ENCODE results near the gene IKBKG. TPM values are rescaled to one million over a fixed set of nuclear protein-coding genes. Genes with fewer than 3 reads are reported as not detected.

The IKBKG gene
- total and polyA plus RNA-seq, 2 of the 13 experiments (the other 11 are each of a cell fraction or from before 2014, with no cell fraction given) = 30.6 to 44.3 TPM

DNA sequence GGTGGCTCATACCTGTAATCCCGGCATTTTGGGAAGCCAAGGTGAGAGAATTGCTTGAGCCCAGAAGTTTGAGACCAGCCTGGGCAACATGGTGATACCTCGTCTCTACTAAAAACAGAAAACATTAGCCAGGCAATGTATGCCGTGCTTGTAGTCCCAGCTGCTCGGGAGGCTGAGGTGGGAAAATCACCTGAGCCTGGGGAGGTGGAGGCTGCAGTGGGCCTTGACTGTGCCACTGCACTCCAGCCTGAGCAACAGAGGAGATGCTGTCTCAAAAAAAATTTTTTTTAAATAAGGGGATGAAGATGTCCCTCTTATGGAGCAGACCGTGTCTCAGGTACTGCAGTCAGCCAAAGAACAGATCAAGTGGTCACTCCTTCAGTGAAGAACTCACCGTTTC is 58.1 kb downstream of the IKBKG start (continued):
- TF ChIP-seq, protein P1, sequence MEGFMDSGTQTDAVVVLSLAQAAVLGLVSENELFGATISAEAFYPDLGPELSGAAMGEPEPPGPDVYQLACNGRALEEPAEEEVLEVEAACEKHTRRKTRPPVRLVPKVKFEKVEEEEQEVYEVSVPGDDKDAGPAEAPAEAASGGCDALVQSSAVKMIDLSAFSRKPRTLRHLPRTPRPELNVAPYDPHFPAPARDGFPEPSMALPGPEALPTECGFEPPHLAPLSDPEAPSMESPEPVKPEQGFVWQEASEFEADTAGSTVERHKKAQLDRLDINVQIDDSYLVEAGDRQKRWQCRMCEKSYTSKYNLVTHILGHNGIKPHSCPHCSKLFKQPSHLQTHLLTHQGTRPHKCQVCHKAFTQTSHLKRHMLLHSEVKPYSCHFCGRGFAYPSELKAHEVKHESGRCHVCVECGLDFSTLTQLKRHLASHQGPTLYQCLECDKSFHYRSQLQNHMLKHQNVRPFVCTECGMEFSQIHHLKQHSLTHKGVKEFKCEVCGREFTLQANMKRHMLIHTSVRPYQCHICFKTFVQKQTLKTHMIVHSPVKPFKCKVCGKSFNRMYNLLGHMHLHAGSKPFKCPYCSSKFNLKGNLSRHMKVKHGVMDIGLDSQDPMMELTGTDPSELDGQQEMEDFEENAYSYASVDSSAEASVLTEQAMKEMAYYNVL (CRISPR knock-in tag; IDR thresholded peaks at IDR 0.05; ENCODE audit: borderline replicate concordance) = no peak
- TF ChIP-seq NR3C1 (CRISPR knock-in tag; IDR thresholded peaks at IDR 0.05) = no peak
- TF ChIP-seq, protein P2, sequence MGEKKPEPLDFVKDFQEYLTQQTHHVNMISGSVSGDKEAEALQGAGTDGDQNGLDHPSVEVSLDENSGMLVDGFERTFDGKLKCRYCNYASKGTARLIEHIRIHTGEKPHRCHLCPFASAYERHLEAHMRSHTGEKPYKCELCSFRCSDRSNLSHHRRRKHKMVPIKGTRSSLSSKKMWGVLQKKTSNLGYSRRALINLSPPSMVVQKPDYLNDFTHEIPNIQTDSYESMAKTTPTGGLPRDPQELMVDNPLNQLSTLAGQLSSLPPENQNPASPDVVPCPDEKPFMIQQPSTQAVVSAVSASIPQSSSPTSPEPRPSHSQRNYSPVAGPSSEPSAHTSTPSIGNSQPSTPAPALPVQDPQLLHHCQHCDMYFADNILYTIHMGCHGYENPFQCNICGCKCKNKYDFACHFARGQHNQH (CRISPR knock-in tag; IDR thresholded peaks at IDR 0.05) = no peak
- TF ChIP-seq, protein P3, sequence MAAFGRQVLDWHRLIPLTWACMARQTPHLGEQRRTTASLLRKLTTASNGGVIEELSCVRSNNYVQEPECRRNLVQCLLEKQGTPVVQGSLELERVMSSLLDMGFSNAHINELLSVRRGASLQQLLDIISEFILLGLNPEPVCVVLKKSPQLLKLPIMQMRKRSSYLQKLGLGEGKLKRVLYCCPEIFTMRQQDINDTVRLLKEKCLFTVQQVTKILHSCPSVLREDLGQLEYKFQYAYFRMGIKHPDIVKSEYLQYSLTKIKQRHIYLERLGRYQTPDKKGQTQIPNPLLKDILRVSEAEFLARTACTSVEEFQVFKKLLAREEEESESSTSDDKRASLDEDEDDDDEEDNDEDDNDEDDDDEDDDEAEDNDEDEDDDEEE (CRISPR knock-in tag; IDR thresholded peaks at IDR 0.05) = no peak

DNA sequence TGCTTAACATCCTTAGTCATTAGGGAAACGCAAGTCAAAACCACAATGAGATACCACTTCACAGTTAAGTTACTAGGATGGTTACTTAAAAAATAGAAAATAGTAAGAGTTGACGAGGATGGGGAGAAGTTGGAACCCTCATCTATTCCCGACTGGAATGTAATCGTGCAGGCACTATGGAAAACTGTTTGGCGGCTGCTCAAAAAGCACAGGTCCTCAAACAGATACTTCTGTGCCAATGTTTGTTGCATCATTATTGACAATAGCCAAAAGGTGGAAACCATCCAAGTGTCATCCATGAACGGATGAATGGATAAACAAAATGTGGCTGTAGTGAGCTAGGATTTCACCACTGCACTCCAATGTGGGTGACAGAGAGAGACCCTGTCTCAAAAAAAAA is 60.0 kb downstream of the IKBKG start:
- no peak overlapping the region for H3K4me3 ChIP-seq (replicated peaks in 1 of 3; ENCODE audit: insufficient read depth in 1 of 3, low read depth in 2 of 3, low read length in 3 of 3)
- 13% methylated on average over 6 of the region's 6 CpGs for WGBS (ENCODE audit: low lambda C conversion rate)
- H3K36me3 ChIP-seq (replicated peaks in 1 of 2; ENCODE audit: control insufficient read depth in 1 of 2, insufficient read depth in 2 of 2, low read length in 2 of 2) = no peaks in the 10 kb centered on the region
- no peaks in the 10 kb centered on the region for H3K9me3 ChIP-seq (ENCODE audit: low read length)
- H3K4me1 ChIP-seq (ENCODE audit: insufficient read depth, low read length) = no peaks in the 10 kb centered on the region
- no peaks in the 10 kb centered on the region for H3K79me2 ChIP-seq (ENCODE audit: insufficient read depth, low read length)
- no TSS peak for BruUV-seq (replicated peaks)
- CTCF ChIA-PET (ENCODE audit: low intra/inter-chr PET ratio, low total read pairs) = no interaction called here
- intact Hi-C loops (cut with micrococcal nuclease; ENCODE audit: unreplicated experiment) (no loop called here), in situ Hi-C loops (cut with HindIII; ENCODE audit: extremely low pct_ligation_motif_present, low pct_unique_long_range_greater_than_20kb) (no loop called here)
- H4K20me1 ChIP-seq (ENCODE audit: insufficient read depth, low read length) = no peaks in the 10 kb centered on the region
- H2AFZ ChIP-seq (ENCODE audit: low read length) = no peak overlapping the region
- H3K27ac ChIP-seq (ENCODE audit: extremely low read length, insufficient read depth, low read length) = no peak overlapping the region
- ATAC-seq = no peak
- FAIRE-seq = no peak
- DNase-seq (ENCODE audit: low spot score) = peak; percentile 37
- no peak overlapping the region for H3K9ac ChIP-seq (ENCODE audit: insufficient read depth, low read depth, low read length)
- H3K27me3 ChIP-seq (ENCODE audit: control insufficient read depth in 1 of 2, insufficient read depth in 2 of 2, low read length in 2 of 2) = peaks cover 0 to 3% of the 10 kb centered on the region in 2 experiments; a peak in 1 of 5 replicates
- no peak overlapping the region for H3K4me2 ChIP-seq (ENCODE audit: low read depth, low read length)
- POLR2A ChIA-PET = interaction anchor here (0.6 kb wide), 1 partner anchor 63 kb away, joined by 3 read pairs; no protein-coding TSS in a partner anchor
- TF ChIP-seq SMYD3 (CRISPR knock-in tag; IDR thresholded peaks at IDR 0.05) = no peak
- TF ChIP-seq ZNF792 (CRISPR knock-in tag; IDR thresholded peaks at IDR 0.05) = no peak
- peak; percentile 77 for TF ChIP-seq FOXA3 (CRISPR knock-in tag; IDR thresholded peaks at IDR 0.05)
- no peak for TF ChIP-seq ZNF589 (CRISPR knock-in tag; conservative IDR thresholded peaks at IDR 0.05)
- no peak for TF ChIP-seq RCOR2 (CRISPR knock-in tag; IDR thresholded peaks at IDR 0.05)
- TF ChIP-seq ZNF7 (CRISPR knock-in tag; IDR thresholded peaks at IDR 0.05) = peak; percentile 75; the same call in 1 of the 2 replicates
- TF ChIP-seq ONECUT2 (CRISPR knock-in tag; IDR thresholded peaks at IDR 0.05) = no peak
- peak; percentile 87 for TF ChIP-seq ZNF3 (CRISPR knock-in tag; IDR thresholded peaks at IDR 0.05)
- TF ChIP-seq CEBPG (CRISPR knock-in tag; IDR thresholded peaks at IDR 0.05) = peak; percentile 63
- TF ChIP-seq, protein P4, sequence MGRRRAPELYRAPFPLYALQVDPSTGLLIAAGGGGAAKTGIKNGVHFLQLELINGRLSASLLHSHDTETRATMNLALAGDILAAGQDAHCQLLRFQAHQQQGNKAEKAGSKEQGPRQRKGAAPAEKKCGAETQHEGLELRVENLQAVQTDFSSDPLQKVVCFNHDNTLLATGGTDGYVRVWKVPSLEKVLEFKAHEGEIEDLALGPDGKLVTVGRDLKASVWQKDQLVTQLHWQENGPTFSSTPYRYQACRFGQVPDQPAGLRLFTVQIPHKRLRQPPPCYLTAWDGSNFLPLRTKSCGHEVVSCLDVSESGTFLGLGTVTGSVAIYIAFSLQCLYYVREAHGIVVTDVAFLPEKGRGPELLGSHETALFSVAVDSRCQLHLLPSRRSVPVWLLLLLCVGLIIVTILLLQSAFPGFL (CRISPR knock-in tag; IDR thresholded peaks at IDR 0.05) = no peak
- TF ChIP-seq, protein P5, sequence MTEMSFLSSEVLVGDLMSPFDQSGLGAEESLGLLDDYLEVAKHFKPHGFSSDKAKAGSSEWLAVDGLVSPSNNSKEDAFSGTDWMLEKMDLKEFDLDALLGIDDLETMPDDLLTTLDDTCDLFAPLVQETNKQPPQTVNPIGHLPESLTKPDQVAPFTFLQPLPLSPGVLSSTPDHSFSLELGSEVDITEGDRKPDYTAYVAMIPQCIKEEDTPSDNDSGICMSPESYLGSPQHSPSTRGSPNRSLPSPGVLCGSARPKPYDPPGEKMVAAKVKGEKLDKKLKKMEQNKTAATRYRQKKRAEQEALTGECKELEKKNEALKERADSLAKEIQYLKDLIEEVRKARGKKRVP (CRISPR knock-in tag; IDR thresholded peaks at IDR 0.05) = peak in 1 of 2 experiments; percentile 90; a peak in 2 of 4 replicates
- TF ChIP-seq, protein P6, sequence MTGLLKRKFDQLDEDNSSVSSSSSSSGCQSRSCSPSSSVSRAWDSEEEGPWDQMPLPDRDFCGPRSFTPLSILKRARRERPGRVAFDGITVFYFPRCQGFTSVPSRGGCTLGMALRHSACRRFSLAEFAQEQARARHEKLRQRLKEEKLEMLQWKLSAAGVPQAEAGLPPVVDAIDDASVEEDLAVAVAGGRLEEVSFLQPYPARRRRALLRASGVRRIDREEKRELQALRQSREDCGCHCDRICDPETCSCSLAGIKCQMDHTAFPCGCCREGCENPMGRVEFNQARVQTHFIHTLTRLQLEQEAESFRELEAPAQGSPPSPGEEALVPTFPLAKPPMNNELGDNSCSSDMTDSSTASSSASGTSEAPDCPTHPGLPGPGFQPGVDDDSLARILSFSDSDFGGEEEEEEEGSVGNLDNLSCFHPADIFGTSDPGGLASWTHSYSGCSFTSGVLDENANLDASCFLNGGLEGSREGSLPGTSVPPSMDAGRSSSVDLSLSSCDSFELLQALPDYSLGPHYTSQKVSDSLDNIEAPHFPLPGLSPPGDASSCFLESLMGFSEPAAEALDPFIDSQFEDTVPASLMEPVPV (CRISPR knock-in tag; IDR thresholded peaks at IDR 0.05) = no peak
- TF ChIP-seq ZNF510 (CRISPR knock-in tag; IDR thresholded peaks at IDR 0.05; ENCODE audit: low read depth) = no peak
